Stimulated activated CD4-positive, alpha-beta T cell treated with anti-CD3 and anti-CD28 coated beads, Interleukin-2, amount 100 ng/mL, for 24 hours (primary cell): ENCODE data around the gene PDZRN3.
"Not testable (repeated sequence)": the region's sequence is repeated elsewhere in the genome, so short reads cannot be mapped to it uniquely, and the experiment has no call there.

Source experiments
- DNase-seq, 2 donors: peaks; one replicate each; pipeline ENCODE4 v3.0.0-alpha.2; 2020

The PDZRN3 gene

GRCh38 chr3:73586190-73586589, 38.6 kb downstream of the PDZRN3 start:
- DNase-seq = no peak

- DNase-seq = no peak
These were observed 39.9 kb downstream of the PDZRN3 start for GRCh38 chr3:73584873-73585272.

- no peak for DNase-seq
These were observed 42.2 kb downstream of the PDZRN3 start for GRCh38 chr3:73582535-73582934.

- DNase-seq = no peak
These were observed 43.5 kb downstream of the PDZRN3 start for GRCh38 chr3:73581134-73581846.

DNA sequence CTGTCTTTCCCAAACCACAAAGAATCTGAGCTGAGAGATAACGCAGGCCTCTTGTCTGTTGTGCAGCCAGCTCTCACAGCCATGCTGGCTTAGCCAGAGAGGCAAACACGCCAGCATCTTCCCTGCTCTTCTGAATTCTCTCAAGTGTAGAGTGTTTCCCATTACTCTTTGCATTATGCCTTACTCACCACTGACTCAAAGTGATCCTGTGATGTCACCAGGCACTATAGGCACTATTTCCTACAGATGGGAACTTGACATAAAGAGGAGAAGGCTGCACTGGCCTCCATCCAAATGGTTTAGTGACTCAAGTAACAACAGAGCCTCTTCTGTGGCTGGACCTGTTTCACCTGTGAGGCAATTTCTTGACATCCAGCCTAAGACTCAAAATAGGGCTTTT, 44.4 kb downstream of the PDZRN3 start:
- no peak for DNase-seq

- no peak for DNase-seq
These were observed 47.0 kb downstream of the PDZRN3 start for GRCh38 chr3:73577704-73578103.

DNA sequence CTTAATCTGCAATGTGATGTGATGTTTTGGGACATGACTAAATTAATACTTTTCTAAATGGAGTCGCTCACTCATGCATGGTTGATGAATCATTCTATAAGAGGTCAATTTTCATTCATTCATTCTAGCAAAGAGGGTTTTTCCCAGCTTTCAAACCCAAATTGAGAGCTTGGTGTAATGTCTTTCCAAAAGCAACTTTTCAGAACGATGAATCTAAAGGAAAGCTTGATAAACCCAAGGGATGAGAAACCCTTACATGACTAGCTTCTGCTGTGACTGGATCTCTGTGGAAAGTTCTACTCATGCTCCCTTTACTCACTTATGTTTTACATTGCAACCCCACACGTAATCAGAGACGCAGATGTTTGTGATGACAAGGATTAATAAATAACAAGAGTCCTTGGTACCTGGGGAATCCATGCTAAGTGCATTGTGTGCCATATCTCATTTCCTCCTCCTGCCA, 47.7 kb downstream of the PDZRN3 start:
- DNase-seq = no peak

DNA sequence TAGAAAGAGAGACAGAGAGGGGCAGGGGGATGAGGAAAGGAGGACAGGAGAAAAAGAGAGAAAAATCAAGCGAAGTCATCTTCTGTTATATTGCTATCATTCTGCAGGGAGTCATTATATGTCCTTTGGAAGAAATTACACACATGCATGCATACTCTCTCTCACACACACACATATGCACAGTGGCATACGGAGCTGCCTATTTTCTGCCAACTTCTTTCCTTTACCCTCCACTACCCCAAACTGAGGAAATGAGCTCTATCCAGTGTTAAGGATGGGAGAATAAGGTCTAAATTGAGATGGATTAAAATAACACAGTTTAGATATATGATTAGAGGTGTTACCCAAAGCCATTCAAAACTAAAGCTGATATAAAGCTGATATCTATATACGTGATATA, 48.8 kb downstream of the PDZRN3 start:
- no peak for DNase-seq

DNA sequence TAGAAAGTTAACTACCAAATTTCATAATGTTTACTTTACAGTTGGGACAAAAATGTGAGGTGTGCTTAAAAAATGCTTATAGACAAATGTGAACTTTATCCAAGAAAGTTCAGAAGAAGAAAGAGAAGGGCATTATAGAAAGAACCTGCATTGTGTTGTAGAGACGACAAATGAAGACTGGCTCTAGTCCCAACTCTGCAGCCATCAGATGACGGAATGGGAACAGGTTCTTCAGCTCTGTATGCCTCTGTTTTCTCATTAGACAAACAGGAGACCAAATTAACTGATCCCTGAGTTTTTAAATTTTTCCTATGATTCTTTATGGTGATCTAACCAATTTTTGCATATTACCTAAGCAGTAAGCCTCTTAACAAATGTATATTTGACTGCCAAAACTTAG, 49.2 kb downstream of the PDZRN3 start:
- no peak for DNase-seq

DNA sequence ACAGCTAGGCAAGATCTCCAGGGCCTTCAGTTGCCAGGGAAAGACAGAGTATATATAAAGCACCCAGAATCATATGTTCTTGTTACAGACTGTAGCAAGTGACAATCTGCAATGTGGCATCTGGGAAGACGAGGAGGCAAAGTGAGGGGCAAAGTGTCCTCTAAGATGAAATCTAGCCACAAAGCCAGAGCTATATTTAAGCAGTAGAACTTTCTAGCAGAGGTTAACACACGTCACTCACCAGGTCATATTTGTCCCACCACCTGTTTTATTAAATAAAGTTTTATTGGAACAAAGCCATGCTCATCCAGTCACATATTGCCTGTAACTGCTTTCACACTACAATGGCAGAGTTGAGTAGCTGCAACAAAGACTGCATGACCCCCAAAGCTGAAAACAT, 51.5 kb downstream of the PDZRN3 start:
- no peak for DNase-seq

DNA sequence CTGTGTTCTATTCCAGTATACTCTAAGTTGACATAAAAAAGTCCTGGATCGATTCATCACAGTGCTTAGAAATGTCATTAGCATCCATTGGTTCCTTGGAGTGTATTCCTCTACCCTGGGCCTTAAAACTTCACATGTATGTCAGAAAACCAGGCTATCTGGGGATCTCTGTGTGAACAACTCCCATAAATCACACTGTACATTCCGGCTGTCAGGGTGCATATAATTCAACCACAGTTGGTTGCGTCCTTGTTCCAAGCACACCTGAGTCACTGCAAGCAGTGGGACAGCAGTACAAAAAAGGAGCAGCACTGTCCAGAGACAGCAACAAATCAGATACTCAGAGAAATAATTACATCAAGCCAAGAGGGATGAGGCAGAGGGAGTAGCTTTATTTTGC, 52.4 kb downstream of the PDZRN3 start:
- no peak for DNase-seq

DNA sequence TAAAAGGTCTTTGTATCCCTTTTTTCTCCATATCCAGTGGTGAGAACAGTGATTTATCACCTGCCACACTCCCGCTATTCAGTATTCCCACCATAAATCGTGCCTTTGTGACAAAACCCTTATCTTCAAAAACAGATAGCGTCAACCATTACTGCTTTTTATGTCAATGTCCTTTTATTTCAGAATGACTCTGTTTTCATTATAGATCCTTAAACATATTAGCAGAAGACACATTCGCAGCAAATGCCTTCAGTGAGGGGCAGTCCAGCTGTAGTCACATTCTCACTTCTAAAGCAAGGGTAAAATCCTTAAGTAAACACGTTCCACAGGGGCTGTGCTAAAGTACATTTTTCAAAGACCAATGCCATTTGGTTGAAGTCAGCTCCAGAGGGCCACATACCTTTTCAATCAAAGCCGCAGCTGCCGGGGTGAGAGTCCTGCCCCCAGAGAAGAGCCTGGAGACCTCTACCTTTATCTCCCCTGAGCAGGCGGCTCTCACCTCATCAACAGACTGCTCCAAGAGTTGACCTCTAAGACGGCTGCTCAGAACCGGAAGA, 53.4 kb downstream of the PDZRN3 start:
- no peak for DNase-seq

DNA sequence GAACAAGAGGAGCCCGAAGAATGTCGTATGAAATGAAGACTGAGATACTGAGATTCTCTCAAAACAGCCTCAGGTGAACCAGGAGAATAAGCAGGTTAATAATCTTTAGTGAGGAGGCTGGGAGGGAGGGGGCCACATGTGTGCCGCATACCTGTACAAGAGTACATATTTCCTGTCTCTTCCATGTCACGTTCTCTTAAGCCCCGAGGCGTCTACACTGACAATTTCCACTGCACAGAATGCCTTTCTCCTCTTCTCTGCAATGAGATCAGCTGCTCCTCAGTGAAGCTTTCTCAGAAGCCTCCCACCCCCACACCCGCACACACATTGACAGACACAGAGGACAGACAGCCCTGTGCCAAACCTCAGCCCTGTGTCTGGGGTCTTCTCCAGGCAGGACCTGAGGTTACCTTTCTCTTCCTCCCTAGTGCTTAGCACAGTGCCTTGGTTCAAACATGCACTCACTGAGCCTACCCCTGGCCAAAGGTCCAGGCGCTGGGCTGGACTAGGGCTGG, 55.4 kb downstream of the PDZRN3 start:
- DNase-seq = no peak

DNA sequence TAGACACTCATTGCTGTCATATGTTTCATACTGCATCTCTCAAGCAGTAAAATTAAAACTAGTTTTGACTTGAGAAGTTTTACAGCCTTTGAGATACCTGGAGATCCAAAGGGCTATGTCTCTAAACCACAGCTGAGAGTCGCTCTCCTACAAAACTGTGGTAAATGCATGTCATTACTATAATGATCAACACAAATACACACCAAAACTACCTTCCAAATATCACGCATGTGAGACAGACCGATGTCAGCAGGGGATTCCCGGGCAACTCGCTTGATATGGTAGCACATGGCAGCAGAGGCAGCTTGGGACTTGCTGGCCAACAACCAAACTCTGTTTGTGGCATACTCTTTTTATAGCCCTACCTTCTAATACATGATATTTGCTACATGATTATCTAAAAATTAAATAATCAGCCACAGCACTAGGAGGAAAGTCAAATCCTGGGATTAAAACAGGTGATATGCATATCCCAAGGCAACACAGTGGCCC, 56.3 kb downstream of the PDZRN3 start:
- no peak for DNase-seq

- DNase-seq = not testable (repeated sequence)
These were observed 59.4 kb downstream of the PDZRN3 start for GRCh38 chr3:73565374-73565773.

DNA sequence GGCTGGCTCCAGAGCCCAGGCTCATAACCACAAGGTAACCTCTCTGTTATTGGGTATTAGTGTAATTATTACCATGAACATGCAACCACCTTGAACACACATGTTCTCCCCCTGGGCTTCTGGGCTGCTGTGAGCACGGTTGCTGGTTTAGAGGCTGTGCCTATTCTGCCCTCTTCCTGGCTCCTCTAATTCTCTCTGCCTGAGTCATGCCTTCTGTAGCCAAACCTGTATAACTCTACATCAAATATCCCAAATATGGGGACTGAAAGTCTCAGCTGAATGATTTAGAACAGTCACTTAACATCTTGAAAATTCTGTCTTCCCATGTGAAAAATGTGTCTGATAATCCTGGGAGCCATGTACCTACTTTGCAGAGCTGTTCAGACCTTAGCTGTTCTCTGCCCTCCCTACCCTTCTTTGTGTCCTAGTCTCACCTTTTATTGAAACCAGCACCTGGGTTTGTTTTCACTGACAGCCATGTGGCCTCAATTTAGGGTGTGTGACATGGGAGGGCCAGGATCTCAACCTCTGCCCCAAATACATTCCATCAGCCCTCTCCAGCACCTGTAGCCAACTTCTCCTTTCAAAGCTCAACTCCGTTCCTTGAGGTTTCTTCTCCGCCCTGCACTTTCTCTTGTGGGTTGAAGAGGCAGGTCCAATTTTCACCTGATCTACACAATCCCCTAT, 60.7 kb downstream of the PDZRN3 start:
- DNase-seq = no peak

DNA sequence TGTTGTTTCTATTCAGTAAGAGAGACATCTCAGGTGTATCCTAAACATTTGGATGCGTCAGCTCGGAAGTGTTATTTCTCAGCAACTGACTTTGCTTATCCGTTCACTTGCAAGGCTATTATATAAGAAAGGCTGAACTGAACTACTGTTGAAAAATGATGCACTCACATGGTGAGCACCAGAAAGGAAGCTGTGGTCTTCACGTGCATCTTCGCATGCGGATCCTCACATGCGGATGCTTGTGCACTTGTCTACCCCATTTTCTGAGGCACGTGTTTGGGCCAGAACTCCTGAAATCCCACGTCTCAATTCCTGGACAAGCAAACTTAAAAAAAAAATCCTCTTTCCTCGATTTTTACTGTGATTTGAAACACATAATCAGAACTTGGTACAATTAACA, 63.2 kb downstream of the PDZRN3 start:
- no peak for DNase-seq

- DNase-seq = no peak
These were observed 65.0 kb downstream of the PDZRN3 start for GRCh38 chr3:73559749-73560148.

DNA sequence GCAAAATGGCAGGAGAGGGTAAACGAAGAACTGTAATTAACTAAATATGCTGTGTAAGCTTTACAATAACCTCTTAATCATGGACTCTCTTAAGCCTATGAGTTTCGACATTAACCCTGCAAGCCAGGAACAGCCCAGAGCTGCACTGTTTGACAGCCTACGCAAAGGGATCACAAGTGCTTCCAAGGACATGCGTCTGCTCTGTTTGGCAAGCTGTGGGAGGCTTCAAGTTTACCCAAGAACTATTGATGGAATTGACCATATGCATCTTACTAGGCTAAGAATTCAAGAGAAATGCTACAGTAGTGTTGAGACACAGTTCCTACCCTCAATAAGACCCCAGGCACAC, 66.0 kb downstream of the PDZRN3 start:
- no peak for DNase-seq

DNA sequence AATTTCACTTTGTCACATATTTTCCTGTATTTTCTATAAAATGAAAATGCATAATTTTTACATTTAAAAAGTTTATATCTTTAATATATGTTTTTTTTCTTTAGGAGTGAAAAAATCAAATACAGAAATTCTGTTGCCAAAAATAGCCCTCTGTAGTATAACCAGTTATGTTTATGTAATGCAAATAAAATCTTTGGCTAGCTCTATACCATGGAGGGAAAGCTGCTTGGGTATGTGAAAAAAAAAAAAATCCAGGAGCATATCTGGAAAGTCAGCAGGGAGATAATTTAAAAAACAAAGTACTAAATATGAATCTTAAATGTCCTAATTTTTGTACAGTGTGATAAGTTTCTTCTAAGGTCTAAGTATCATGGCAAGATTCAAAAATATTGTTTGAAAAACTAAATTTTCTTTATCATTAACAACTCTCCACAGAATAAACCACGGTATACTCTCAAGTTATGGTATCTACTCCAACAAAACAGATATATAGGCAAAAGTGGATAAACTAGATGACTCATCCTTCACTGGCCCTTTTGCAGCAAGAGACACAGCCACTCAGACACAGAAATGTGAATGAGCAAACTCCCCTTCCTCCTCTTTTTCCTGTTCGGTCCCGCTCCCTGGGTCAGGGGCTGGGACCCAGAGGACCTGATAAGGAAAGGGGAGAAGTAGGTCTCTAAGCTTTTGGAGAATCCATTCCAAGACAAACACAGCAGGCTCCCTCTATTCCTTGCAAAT, 66.6 kb downstream of the PDZRN3 start:
- DNase-seq = no peak

GRCh38 chr3:73556520-73557372, 68.0 kb downstream of the PDZRN3 start:
- no peak for DNase-seq

GRCh38 chr3:73555076-73555475, 69.7 kb downstream of the PDZRN3 start:
- no peak for DNase-seq
